Measurements from ENCODE around the gene HECTD4. TPM values are rescaled to one million over a fixed set of nuclear protein-coding genes. Genes with fewer than 3 reads are reported as not detected.
"Not testable (repeated sequence)": the region's sequence is repeated elsewhere in the genome, so short reads cannot be mapped to it uniquely, and the experiment has no call there.

The HECTD4 gene
- total RNA-seq, 2 donors from 2014 or later = 54.2 to 75.4 TPM

DNA sequence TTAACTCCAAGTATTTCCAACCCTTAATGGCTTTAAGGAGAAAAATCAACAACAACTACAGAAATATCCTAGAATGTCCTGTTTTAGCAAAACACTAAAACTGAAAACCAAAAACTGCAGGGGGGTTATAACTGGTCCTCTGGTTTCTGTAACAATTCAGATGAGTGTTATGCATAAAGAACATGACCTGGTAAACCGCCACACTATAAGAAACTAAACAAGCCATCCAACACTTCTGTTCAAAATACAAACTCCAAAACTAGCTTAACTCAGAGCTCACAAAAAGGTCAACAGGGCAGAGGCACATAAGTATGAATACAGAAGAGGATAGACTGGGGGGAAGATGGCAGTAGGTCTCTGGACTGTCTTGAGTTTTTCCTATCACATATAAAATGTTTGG, 38.0 kb downstream of the HECTD4 start:
- Histone ChIP-seq H3K4me1 (ENCODE audit: control insufficient read depth in 1 of 2, low read depth in 2 of 2) (peaks cover 3 to 8% of the 10 kb centered on the region in 2 donors), H3K9me3 (no peaks in the 10 kb centered on the region), H3K27ac (no peak overlapping the region), H3K36me3 (no peaks in the 10 kb centered on the region), H3K27me3 (replicated peaks; ENCODE audit: insufficient read depth) (no peaks in the 10 kb centered on the region), H3K4me3 (no peak overlapping the region)
- DNase-seq (ENCODE audit: low spot score) (no peak), ATAC-seq (ENCODE audit: insufficient number of reproducible peaks, low FRiP score, low read depth) (no peak)
- TF ChIP-seq CTCF (IDR thresholded peaks at IDR 0.05) = no peak

DNA sequence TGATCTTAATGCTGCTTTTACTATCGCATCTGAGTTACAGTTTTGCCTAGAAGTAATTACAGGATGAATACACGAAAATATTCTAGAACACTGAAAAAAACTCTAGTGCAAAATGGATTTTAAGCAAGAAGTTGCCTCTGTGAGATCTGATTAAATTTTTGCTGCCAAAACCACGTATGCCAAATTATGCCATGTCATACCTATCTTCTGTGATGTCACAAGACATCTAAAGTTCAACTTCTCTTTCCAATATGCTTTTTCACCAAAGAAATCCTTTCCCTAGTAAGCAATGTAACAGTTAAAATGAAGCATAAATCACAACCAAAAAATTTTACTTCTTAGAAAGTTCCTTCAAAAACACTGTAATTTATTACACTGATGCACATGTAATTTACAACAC, 39.6 kb downstream of the HECTD4 start:
- Histone ChIP-seq H3K27me3 (replicated peaks; ENCODE audit: insufficient read depth) (no peaks in the 10 kb centered on the region), H3K4me1 (ENCODE audit: control insufficient read depth in 1 of 2, low read depth in 2 of 2) (peaks cover 1 to 8% of the 10 kb centered on the region in 2 donors), H3K9me3 (no peaks in the 10 kb centered on the region), H3K36me3 (no peaks in the 10 kb centered on the region), H3K27ac (no peak overlapping the region), H3K4me3 (no peak overlapping the region)
- ATAC-seq (ENCODE audit: insufficient number of reproducible peaks, low FRiP score, low read depth) (no peak), DNase-seq (ENCODE audit: low spot score) (no peak)
- TF ChIP-seq CTCF (IDR thresholded peaks at IDR 0.05) = no peak

GRCh38 chr12:112341046-112341825, 41.0 kb downstream of the HECTD4 start:
- Histone ChIP-seq H3K4me3 (no peak overlapping the region), H3K4me1 (ENCODE audit: control insufficient read depth in 1 of 2, low read depth in 2 of 2) (peaks cover 0 to 8% of the 10 kb centered on the region in 2 donors), H3K27ac (no peak overlapping the region), H3K36me3 (no peaks in the 10 kb centered on the region), H3K27me3 (replicated peaks; ENCODE audit: insufficient read depth) (no peaks in the 10 kb centered on the region), H3K9me3 (no peaks in the 10 kb centered on the region)
- DNase-seq (ENCODE audit: low spot score) (no peak), ATAC-seq (ENCODE audit: insufficient number of reproducible peaks, low FRiP score, low read depth) (no peak)
- no peak for TF ChIP-seq CTCF (IDR thresholded peaks at IDR 0.05)

DNA sequence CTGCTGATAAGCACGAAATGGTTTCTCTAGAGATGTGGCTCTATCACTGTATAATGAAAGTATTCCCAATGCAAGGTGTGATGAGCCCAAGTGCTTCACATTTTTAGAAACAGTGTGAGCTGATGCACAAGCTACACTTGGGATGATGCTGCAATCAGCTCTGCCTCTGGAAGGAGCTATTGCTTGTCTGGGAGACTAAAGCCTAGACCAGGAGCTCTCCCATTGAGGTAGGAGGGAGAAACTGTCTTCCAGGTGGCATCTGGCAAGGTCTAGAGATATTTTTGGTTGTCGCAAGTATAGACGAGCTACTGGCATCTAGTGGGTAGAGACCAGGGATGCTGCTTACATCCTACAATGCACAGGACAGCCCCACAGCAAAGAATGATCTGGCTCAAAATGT, 42.0 kb downstream of the HECTD4 start:
- ATAC-seq (ENCODE audit: insufficient number of reproducible peaks, low FRiP score, low read depth) (no peak), DNase-seq (ENCODE audit: low spot score) (no peak)
- peaks cover 0 to 8% of the 10 kb centered on the region in 2 donors for H3K4me1 ChIP-seq (ENCODE audit: control insufficient read depth in 1 of 2, low read depth in 2 of 2)
- no peaks in the 10 kb centered on the region for H3K36me3 ChIP-seq
- H3K4me3 ChIP-seq = no peak overlapping the region
- H3K9me3 ChIP-seq = no peaks in the 10 kb centered on the region
- no peaks in the 10 kb centered on the region for H3K27me3 ChIP-seq (replicated peaks; ENCODE audit: insufficient read depth)
- no peak for TF ChIP-seq CTCF (IDR thresholded peaks at IDR 0.05)
- no peak overlapping the region for H3K27ac ChIP-seq

DNA sequence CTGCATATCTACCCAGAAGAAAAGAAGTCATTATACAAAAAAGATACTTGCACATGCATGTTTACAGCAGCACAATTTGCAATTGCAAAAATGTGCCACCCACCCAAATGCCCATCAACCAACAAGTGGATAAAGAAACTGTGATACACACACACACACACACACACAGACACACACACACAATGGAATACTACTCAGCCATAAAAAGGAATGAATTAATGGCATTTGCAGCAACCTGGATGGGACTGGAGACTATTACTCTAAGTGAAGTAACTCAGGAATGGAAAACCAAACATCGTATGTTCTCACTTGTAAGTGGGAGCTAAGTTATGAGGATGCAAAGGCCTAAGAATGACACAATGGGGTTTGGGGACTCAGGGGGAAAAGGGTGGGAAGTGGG, 47.2 kb downstream of the HECTD4 start:
- not testable (repeated sequence) for H3K4me3 ChIP-seq; H3K36me3 ChIP-seq; DNase-seq (ENCODE audit: low spot score); H3K27ac ChIP-seq; H3K9me3 ChIP-seq; H3K4me1 ChIP-seq (ENCODE audit: control insufficient read depth in 1 of 2, low read depth in 2 of 2); H3K27me3 ChIP-seq (replicated peaks; ENCODE audit: insufficient read depth); ATAC-seq (ENCODE audit: insufficient number of reproducible peaks, low FRiP score, low read depth)

DNA sequence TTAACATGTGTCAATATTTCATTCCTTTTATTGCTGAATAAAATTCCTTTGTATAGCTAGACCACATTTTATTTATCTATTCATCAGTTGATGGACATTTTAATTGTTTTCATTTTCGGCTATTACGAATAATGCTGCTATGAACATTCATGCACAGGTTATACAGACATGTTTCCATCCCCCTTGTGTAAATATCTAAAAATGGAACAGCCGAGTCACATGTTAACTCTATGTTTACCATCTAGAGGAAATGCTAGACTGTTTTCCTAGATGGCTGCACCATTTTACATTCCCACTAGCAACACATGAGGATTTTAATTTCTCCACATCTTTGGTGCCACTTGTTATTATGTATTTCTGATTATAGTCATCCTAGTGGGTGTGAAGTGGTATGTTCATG, 49.2 kb downstream of the HECTD4 start:
- TF ChIP-seq CTCF (IDR thresholded peaks at IDR 0.05) = no peak
- Histone ChIP-seq H3K27me3 (replicated peaks; ENCODE audit: insufficient read depth) (no peaks in the 10 kb centered on the region), H3K36me3 (no peaks in the 10 kb centered on the region), H3K4me3 (no peak overlapping the region), H3K9me3 (no peaks in the 10 kb centered on the region), H3K27ac (no peak overlapping the region), H3K4me1 (ENCODE audit: control insufficient read depth in 1 of 2, low read depth in 2 of 2) (peaks cover 0 to 6% of the 10 kb centered on the region in 2 donors)
- ATAC-seq (ENCODE audit: insufficient number of reproducible peaks, low FRiP score, low read depth) = no peak
- DNase-seq (ENCODE audit: low spot score) = no peak
